Endothelial cell of umbilical vein (primary cell): ENCODE measurements around the gene TAMALIN. TPM values are rescaled to one million over a fixed set of nuclear protein-coding genes. Genes with fewer than 3 reads are reported as not detected.

Experiments used
- BruUV-seq: library from RNA; stranded (reverse); fragments of 400-500 nt; replicated peaks from 2 replicates; lab custom pipeline; 2021; lab: Mats Ljungman, UMichigan
- CTCF ChIA-PET: fragments of 300-600, 350-600 bp; sonication (Branson Sonifier 250); formaldehyde crosslinking; loops from one replicate; lab custom pipeline; 2021; ENCODE audit warnings: antibody characterized with exemption, inconsistent platforms; lab: Charles Lee
- POLR2A ChIA-PET: fragments of 300-600, 350-600 bp; sonication (Branson Sonifier 250); formaldehyde crosslinking; loops from one replicate; lab custom pipeline; 2021; ENCODE audit warnings: antibody characterized with exemption, inconsistent platforms; lab: Charles Lee
- DNase-seq: peaks from one replicate; pipeline ENCODE4 v3.0.0-alpha.2; 2011; ENCODE audit warnings: low read depth, low spot score
- FAIRE-seq: peaks from 2 replicates; lab custom pipeline; 2011; peaks lifted over from hg19 to GRCh38; lab: Jason Lieb, UNC
- H2AFZ ChIP-seq: 2 replicates; pipeline ENCODE4 v1.6.0; 2012; ENCODE audit warnings: low read depth, low read length, control low read depth, inconsistent platforms
- H3K27ac ChIP-seq: 2 replicates; pipeline ENCODE4 v1.5.1; 2011; ENCODE audit warnings: low read depth, mild to moderate bottlenecking, control low read depth, low read length, moderate library complexity; ENCODE audit not compliant: insufficient read depth
- H3K27me3 ChIP-seq, 2 experiments: 2 replicates each; pipeline versions ENCODE4 v1.6.0 to v1.6.1; 2011; ENCODE audit warnings: low read length in 2 of 2, mixed read lengths in 1 of 2; ENCODE audit not compliant: control insufficient read depth in 2 of 2, insufficient read depth in 2 of 2
- H3K36me3 ChIP-seq, 2 experiments: 2 replicates in 1 of 2; 3 replicates in 1 of 2; pipeline ENCODE4 v1.5.1; 2011; ENCODE audit warnings: low read length in 2 of 2, mild to moderate bottlenecking in 1 of 2, moderate library complexity in 1 of 2; ENCODE audit not compliant: control insufficient read depth in 2 of 2, insufficient read depth in 2 of 2; ENCODE audit errors: extremely low read depth in 1 of 2
- H3K4me1 ChIP-seq: 3 replicates; pipeline ENCODE4 v1.5.1; 2011; ENCODE audit warnings: mild to moderate bottlenecking, low read length; ENCODE audit not compliant: control insufficient read depth, insufficient read depth; ENCODE audit errors: extremely low read depth
- H3K4me2 ChIP-seq: 2 replicates; pipeline ENCODE4 v1.6.1; 2011; ENCODE audit warnings: low read length, control low read depth, mixed read lengths; ENCODE audit not compliant: insufficient read depth
- H3K4me3 ChIP-seq, 3 experiments: fragments of 200-600 bp in 1 of 3; sonication (generic), shearing (Covaris generic) in 1 of 3; replicated peaks in 1 of 3; 2 replicates each; pipeline ENCODE4 v1.5.1; 2011 to 2016; ENCODE audit warnings: control low read depth in 3 of 3, low read length in 3 of 3, mild to moderate bottlenecking in 2 of 3, inconsistent platforms in 1 of 3, low read depth in 1 of 3, moderate library complexity in 1 of 3; ENCODE audit not compliant: insufficient read depth in 1 of 3
- H3K79me2 ChIP-seq: 2 replicates; pipeline ENCODE4 v1.6.0; 2012; ENCODE audit warnings: low read length, inconsistent platforms; ENCODE audit not compliant: control insufficient read depth, insufficient read depth
- H3K9ac ChIP-seq: replicated peaks from 2 replicates; pipeline ENCODE3; 2011; ENCODE audit warnings: low read length, control low read depth; ENCODE audit not compliant: insufficient read depth; ENCODE audit errors: extremely low read depth
- H3K9me1 ChIP-seq: replicated peaks from 3 replicates; pipeline ENCODE4 v1.6.0; 2011; ENCODE audit warnings: mild to moderate bottlenecking, low read length; ENCODE audit not compliant: control insufficient read depth, insufficient read depth; ENCODE audit errors: extremely low read depth
- H3K9me3 ChIP-seq: replicated peaks from 2 replicates; pipeline ENCODE4 v1.5.1; 2012; ENCODE audit warnings: low read length, inconsistent platforms; ENCODE audit not compliant: control insufficient read depth, insufficient read depth
- H4K20me1 ChIP-seq: replicated peaks from 2 replicates; pipeline ENCODE3; 2011; ENCODE audit warnings: mild to moderate bottlenecking, low read length; ENCODE audit not compliant: control insufficient read depth, insufficient read depth; ENCODE audit errors: extremely low read depth
- CTCF ChIP-seq, 2 donors: IDR thresholded peaks; 1 replicate in 1 of 2; 2 replicates in 1 of 2; pipeline ENCODE4 v1.5.1; 2011; ENCODE audit warnings: low read length in 2 of 2, mild to moderate bottlenecking in 2 of 2, moderate library complexity in 2 of 2, control low read depth in 1 of 2, inconsistent platforms in 1 of 2, low read depth in 1 of 2; ENCODE audit not compliant: insufficient read depth in 1 of 2; ENCODE audit errors: extremely low read depth in 1 of 2
- EZH2 ChIP-seq: IDR thresholded peaks from 2 replicates; pipeline ENCODE4 v1.6.1; 2012; ENCODE audit warnings: borderline replicate concordance, low read depth, mild to moderate bottlenecking, moderate library complexity, low read length, inconsistent platforms; ENCODE audit not compliant: severe bottlenecking
- FOS ChIP-seq: IDR thresholded peaks from 2 replicates; pipeline ENCODE4 v1.6.1; 2011; ENCODE audit warnings: mild to moderate bottlenecking, low read length, moderate library complexity, borderline replicate concordance; ENCODE audit not compliant: insufficient read depth
- GATA2 ChIP-seq: IDR thresholded peaks from 2 replicates; pipeline ENCODE4 v1.7.0; 2011; ENCODE audit warnings: low read depth, mild to moderate bottlenecking, moderate library complexity, mixed read lengths, low read length; ENCODE audit not compliant: insufficient read length, insufficient read depth
- JUN ChIP-seq: IDR thresholded peaks from 2 replicates; pipeline ENCODE4 v1.6.1; 2011; ENCODE audit warnings: borderline replicate concordance, low read depth; ENCODE audit not compliant: insufficient read length, insufficient read depth
- MYC ChIP-seq: IDR thresholded peaks from one replicate; pipeline ENCODE4 v1.6.1; 2011; ENCODE audit warnings: mild to moderate bottlenecking, low read depth, low read length
- POLR2A ChIP-seq: IDR thresholded peaks from 2 replicates; pipeline ENCODE4 v1.6.1; 2012; ENCODE audit warnings: low read depth, mild to moderate bottlenecking, control low read depth, low read length
- POLR2AphosphoS5 ChIP-seq: IDR thresholded peaks from 2 replicates; pipeline ENCODE4 v1.6.1; 2012; ENCODE audit warnings: low read depth, mild to moderate bottlenecking, control low read depth, low read length, moderate library complexity; ENCODE audit not compliant: insufficient read depth
- dilution Hi-C: fragments of 300-500 bp; cut with MboI; formaldehyde crosslinking; loops from one replicate; pipeline ENCODE4 v1.15.0; 2019; ENCODE audit warnings: low sequenced_read_pairs; ENCODE audit not compliant: extremely low pct_ligation_motif_present
- intact Hi-C: fragments of 100-400 bp; cut with micrococcal nuclease; formaldehyde crosslinking; loops from one replicate; pipeline ENCODE4 v1.10.0; 2022
- polyA plus RNA-seq, 4 experiments: library from polyadenylated mRNA; depleted of rRNA in 3 of 4; stranded (reverse) in 3 of 4; unstranded in 1 of 4; fragments of >200 nt; gene quantifications; 2 replicates each; pipeline versions ENCODE4 v1.2.1 to v1.2.3, GENCODE V29; 2011 to 2012; ENCODE audit warnings: missing spikeins in 1 of 4
- total RNA-seq: library from RNA; stranded (reverse); gene quantifications from 2 replicates; pipeline ENCODE4 v1.2.3, GENCODE V29; 2021
- TF ChIP-seq, protein P1 (sequence below): IDR thresholded peaks from 2 replicates; pipeline ENCODE4 v1.6.1; 2011; ENCODE audit not compliant: insufficient read depth, insufficient read length

The TAMALIN gene
- total and polyA plus RNA-seq, 2 donors (not counting 3 experiments of a cell fraction or from before 2014, with no cell fraction given) = 53.3 to 87.5 TPM

DNA sequence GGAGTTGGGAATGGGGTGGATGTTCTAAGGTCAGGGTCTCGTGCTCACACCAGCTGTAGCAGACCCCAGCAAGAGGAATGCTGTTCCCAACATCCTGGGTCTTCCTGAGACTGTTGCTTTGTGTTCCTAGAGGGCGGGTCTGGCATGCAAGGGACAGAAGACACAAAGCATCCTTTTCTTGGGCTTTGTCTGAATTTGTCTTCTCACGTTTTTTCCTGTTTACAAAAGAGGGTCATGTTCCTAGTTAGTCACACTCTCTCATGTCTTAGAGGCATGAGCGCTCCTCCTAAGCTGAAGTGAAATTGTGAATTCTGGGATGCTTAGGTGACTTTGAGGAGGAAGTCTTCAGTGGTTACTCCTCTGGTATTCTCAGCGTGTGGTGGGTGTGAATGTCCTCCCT, 9.6 kb upstream of the TAMALIN start:
- no peaks in the 10 kb centered on the region for H4K20me1 ChIP-seq
- ChIA-PET POLR2A (interaction anchor here (1.9 kb wide), 1 partner anchor 10 kb away, joined by 12 read pairs; the partner anchor contains the start of gene TAMALIN), CTCF (interaction anchor here (1.5 to 3.0 kb wide), 3 partner anchors 24 to 86 kb away, joined by 3 to 14 read pairs (median 13); no protein-coding TSS in a partner anchor)
- H3K9me3 ChIP-seq = no peaks in the 10 kb centered on the region
- H3K9me1 ChIP-seq = no peaks in the 10 kb centered on the region
- FAIRE-seq = no peak
- intact Hi-C loops (no loop called here), dilution Hi-C loops (no loop called here)
- TF ChIP-seq POLR2A (no peak), JUN (no peak), POLR2AphosphoS5 (no peak), EZH2 (no peak), GATA2 (no peak), MYC (no peak), CTCF (IDR thresholded peaks at IDR 0.05; ENCODE audit: extremely low read depth in 1 of 2, insufficient read depth in 1 of 2, low read depth in 1 of 2, low read length in 2 of 2) (no peak), FOS (no peak)
- TF ChIP-seq, protein P1, sequence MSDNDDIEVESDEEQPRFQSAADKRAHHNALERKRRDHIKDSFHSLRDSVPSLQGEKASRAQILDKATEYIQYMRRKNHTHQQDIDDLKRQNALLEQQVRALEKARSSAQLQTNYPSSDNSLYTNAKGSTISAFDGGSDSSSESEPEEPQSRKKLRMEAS = no peak
- H3K4me2 ChIP-seq = no peak overlapping the region
- H3K4me1 ChIP-seq = no peaks in the 10 kb centered on the region
- no peak overlapping the region for H3K4me3 ChIP-seq
- BruUV-seq = no TSS peak
- peaks cover 21 to 35% of the 10 kb centered on the region in 2 experiments for H3K36me3 ChIP-seq
- no peak overlapping the region for H3K27ac ChIP-seq
- H3K79me2 ChIP-seq = peaks cover 4% of the 10 kb centered on the region
- no peak for DNase-seq
- no peak overlapping the region for H3K9ac ChIP-seq
- H3K27me3 ChIP-seq = no peaks in the 10 kb centered on the region
- H2AFZ ChIP-seq = no peak overlapping the region
